ENCODE measurements around the gene FKBP1A.

DNA sequence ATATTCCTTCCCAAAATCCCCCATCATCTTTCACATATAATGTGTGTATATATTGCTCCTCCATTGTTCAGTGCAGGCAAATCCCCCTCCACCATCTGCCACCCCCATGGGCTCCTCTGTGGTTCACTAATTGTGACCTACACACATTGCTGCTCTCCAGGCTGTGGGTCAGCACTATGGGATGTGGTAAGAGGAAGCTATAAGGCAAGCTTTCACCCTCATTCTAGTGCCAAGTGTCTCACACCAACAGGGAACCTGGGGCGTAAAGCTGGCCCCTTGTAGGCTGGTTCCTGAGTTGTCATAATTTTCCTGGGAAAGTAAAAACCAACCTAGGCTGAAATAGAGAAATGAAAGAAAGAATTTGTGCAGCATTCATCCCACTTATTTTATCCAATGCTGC, 16.8 kb downstream of the FKBP1A start:
- TF ChIP-seq CTCF (IDR thresholded peaks at IDR 0.05; ENCODE audit: poor library complexity) (no peak), EZH2 (IDR thresholded peaks at IDR 0.05; ENCODE audit: borderline replicate concordance) (no peak)

Data from hepatocyte (in vitro differentiated cells).